Activated naive CD8-positive, alpha-beta T cell (primary cell): ENCODE results near the gene LMO4.
A peak's percentile ranks its signal among the peaks of the same experiment; 100 is the strongest.

Experiments
- H3K27ac Mint-ChIP-seq: one replicate; pipeline ENCODE4 v1.8.0; 2021; ENCODE audit warnings: mixed read lengths
- H3K27me3 Mint-ChIP-seq: one replicate; pipeline ENCODE4 v1.8.0; 2021; ENCODE audit warnings: mixed read lengths
- H3K36me3 Mint-ChIP-seq: one replicate; pipeline ENCODE4 v1.8.0; 2021; ENCODE audit warnings: mixed read lengths
- H3K4me1 Mint-ChIP-seq: one replicate; pipeline ENCODE4 v1.8.0; 2021; ENCODE audit warnings: low read depth, mixed read lengths
- H3K4me3 Mint-ChIP-seq: one replicate; pipeline ENCODE4 v1.8.0; 2021; ENCODE audit warnings: mild to moderate bottlenecking, mixed read lengths
- H3K9me3 Mint-ChIP-seq: one replicate; pipeline ENCODE4 v1.8.0; 2021; ENCODE audit warnings: low read depth, mixed read lengths

LMO4 gene

GRCh38 chr1:87307931-87308330 is 20.7 kb upstream of the LMO4 start:
- no peaks in the 10 kb centered on the region for H3K4me1 Mint-ChIP-seq

GRCh38 chr1:87314091-87314490 is 14.6 kb upstream of the LMO4 start:
- no peaks in the 10 kb centered on the region for H3K4me1 Mint-ChIP-seq
- H3K27ac Mint-ChIP-seq, result no peak overlapping the region
- H3K36me3 Mint-ChIP-seq, result no peaks in the 10 kb centered on the region
- H3K27me3 Mint-ChIP-seq, result peaks cover 1% of the 10 kb centered on the region
- H3K9me3 Mint-ChIP-seq, result no peaks in the 10 kb centered on the region
- H3K4me3 Mint-ChIP-seq, result no peak overlapping the region

More at GRCh38 chr1:87307931-87308330, 20.7 kb upstream of the LMO4 start:
- Mint-ChIP-seq H3K36me3 (no peaks in the 10 kb centered on the region), H3K4me3 (no peak overlapping the region), H3K27ac (no peak overlapping the region), H3K27me3 (peaks cover 1% of the 10 kb centered on the region), H3K9me3 (no peaks in the 10 kb centered on the region)

GRCh38 chr1:87318056-87318650 is 10.5 kb upstream of the LMO4 start:
- H3K4me1 Mint-ChIP-seq, result no peaks in the 10 kb centered on the region
- H3K36me3 Mint-ChIP-seq, result no peaks in the 10 kb centered on the region
- H3K27ac Mint-ChIP-seq, result no peak overlapping the region
- H3K4me3 Mint-ChIP-seq, result no peak overlapping the region
- no peaks in the 10 kb centered on the region for H3K9me3 Mint-ChIP-seq
- peaks cover 6% of the 10 kb centered on the region for H3K27me3 Mint-ChIP-seq

- H3K4me3 Mint-ChIP-seq, result no peak overlapping the region
- no peaks in the 10 kb centered on the region for H3K9me3 Mint-ChIP-seq
- H3K27me3 Mint-ChIP-seq, result peaks cover 6% of the 10 kb centered on the region
- no peaks in the 10 kb centered on the region for H3K4me1 Mint-ChIP-seq
- no peak overlapping the region for H3K27ac Mint-ChIP-seq
- no peaks in the 10 kb centered on the region for H3K36me3 Mint-ChIP-seq
Observed at GRCh38 chr1:87318806-87319205, 9.9 kb upstream of the LMO4 start.

GRCh38 chr1:87325982-87326738 is 2.5 kb upstream of the LMO4 start:
- Mint-ChIP-seq H3K27me3 (peaks cover 5% of the 10 kb centered on the region), H3K36me3 (no peaks in the 10 kb centered on the region), H3K9me3 (no peaks in the 10 kb centered on the region), H3K4me3 (no peak overlapping the region), H3K4me1 (peaks cover 25% of the 10 kb centered on the region), H3K27ac (peak overlapping the region; percentile 46)

- Mint-ChIP-seq H3K4me3 (peak overlapping the region; percentile 95), H3K27ac (peak overlapping the region; percentile 89), H3K4me1 (peaks cover 35% of the 10 kb centered on the region), H3K36me3 (no peaks in the 10 kb centered on the region), H3K27me3 (peaks cover 1% of the 10 kb centered on the region), H3K9me3 (no peaks in the 10 kb centered on the region)
Observed at GRCh38 chr1:87327376-87328271, 1.1 kb upstream of the LMO4 start.

GRCh38 chr1:87329051-87329525 is 408 bp downstream of the LMO4 start:
- H3K4me3 Mint-ChIP-seq, result peak overlapping the region; percentile 89
- H3K4me1 Mint-ChIP-seq, result peaks cover 50% of the 10 kb centered on the region
- H3K27ac Mint-ChIP-seq, result peak overlapping the region; percentile 88
- H3K27me3 Mint-ChIP-seq, result peaks cover 1% of the 10 kb centered on the region
- H3K36me3 Mint-ChIP-seq, result peaks cover 2% of the 10 kb centered on the region
- no peaks in the 10 kb centered on the region for H3K9me3 Mint-ChIP-seq

GRCh38 chr1:87329526-87330056 is 911 bp downstream of the LMO4 start:
- Mint-ChIP-seq H3K27me3 (peaks cover 1% of the 10 kb centered on the region), H3K4me1 (peaks cover 54% of the 10 kb centered on the region), H3K36me3 (peaks cover 2% of the 10 kb centered on the region), H3K9me3 (no peaks in the 10 kb centered on the region), H3K4me3 (peak overlapping the region; percentile 89), H3K27ac (peak overlapping the region; percentile 88)

- Mint-ChIP-seq H3K27me3 (no peaks in the 10 kb centered on the region), H3K4me3 (peak overlapping the region; percentile 89), H3K36me3 (peaks cover 2% of the 10 kb centered on the region), H3K27ac (peak overlapping the region; percentile 88), H3K9me3 (no peaks in the 10 kb centered on the region), H3K4me1 (peaks cover 57% of the 10 kb centered on the region)
Observed at GRCh38 chr1:87330057-87330884, 1.6 kb downstream of the LMO4 start.

- no peaks in the 10 kb centered on the region for H3K9me3 Mint-ChIP-seq
- H3K27me3 Mint-ChIP-seq, result no peaks in the 10 kb centered on the region
- peak overlapping the region; percentile 79 for H3K27ac Mint-ChIP-seq
- H3K36me3 Mint-ChIP-seq, result peaks cover 2% of the 10 kb centered on the region
- peaks cover 61% of the 10 kb centered on the region for H3K4me1 Mint-ChIP-seq
- peak overlapping the region; percentile 89 for H3K4me3 Mint-ChIP-seq
Observed at GRCh38 chr1:87330885-87331364, 2.2 kb downstream of the LMO4 start.

GRCh38 chr1:87331365-87332241 is 2.9 kb downstream of the LMO4 start:
- H3K27ac Mint-ChIP-seq, result peak overlapping the region; percentile 79
- peaks cover 60% of the 10 kb centered on the region for H3K4me1 Mint-ChIP-seq
- no peaks in the 10 kb centered on the region for H3K9me3 Mint-ChIP-seq
- peaks cover 2% of the 10 kb centered on the region for H3K36me3 Mint-ChIP-seq
- peak overlapping the region; percentile 89 for H3K4me3 Mint-ChIP-seq
- H3K27me3 Mint-ChIP-seq, result no peaks in the 10 kb centered on the region

GRCh38 chr1:87333692-87334347 is 5.1 kb downstream of the LMO4 start:
- peak overlapping the region; percentile 93 for H3K27ac Mint-ChIP-seq
- peak overlapping the region; percentile 90 for H3K4me3 Mint-ChIP-seq
- no peaks in the 10 kb centered on the region for H3K9me3 Mint-ChIP-seq
- H3K4me1 Mint-ChIP-seq, result peaks cover 66% of the 10 kb centered on the region
- H3K36me3 Mint-ChIP-seq, result peaks cover 5% of the 10 kb centered on the region
- H3K27me3 Mint-ChIP-seq, result no peaks in the 10 kb centered on the region
